RWPE2 (cell line): ENCODE data around the gene RHOG.

Experiments used
- ATAC-seq: fragments of 200-7000 bp; cut with Tn5 transposase; 3 replicates; pipeline ENCODE4 v1.9.1; 2021; ENCODE audit warnings: low read depth
- DNase-seq: peaks from one replicate; pipeline ENCODE4 v3.0.0-alpha.2; 2020; ENCODE audit warnings: low spot score
- H3K27ac ChIP-seq: fragments of 450-650 bp; 2 replicates; pipeline ENCODE4 v1.5.1; 2017; ENCODE audit warnings: mild to moderate bottlenecking; ENCODE audit not compliant: poor library complexity, severe bottlenecking
- H3K27me3 ChIP-seq: fragments of 250-450 bp; sonication (Bioruptor Pico); 2 replicates; pipeline ENCODE4 v1.5.1; 2021; ENCODE audit warnings: mild to moderate bottlenecking, moderate library complexity; ENCODE audit not compliant: insufficient read depth, poor library complexity, severe bottlenecking
- H3K36me3 ChIP-seq: fragments of 250-450 bp; sonication (Bioruptor Pico); 2 replicates; pipeline ENCODE4 v1.5.1; 2020; ENCODE audit warnings: low read depth, mild to moderate bottlenecking, moderate library complexity
- H3K4me1 ChIP-seq: fragments of 250-450 bp; sonication (Bioruptor Pico); 2 replicates; pipeline ENCODE4 v1.5.1; 2021; ENCODE audit warnings: mild to moderate bottlenecking, moderate library complexity; ENCODE audit not compliant: insufficient read depth, poor library complexity, severe bottlenecking
- H3K4me3 ChIP-seq: fragments of 250-450 bp; sonication (Bioruptor Pico); 2 replicates; pipeline ENCODE4 v1.5.1; 2021; ENCODE audit warnings: mild to moderate bottlenecking, moderate library complexity; ENCODE audit not compliant: severe bottlenecking
- H3K9me3 ChIP-seq: fragments of 250-450 bp; sonication (Bioruptor Pico); 2 replicates; pipeline ENCODE4 v1.5.1; 2021; ENCODE audit warnings: mild to moderate bottlenecking, moderate library complexity; ENCODE audit not compliant: severe bottlenecking
- CTCF ChIP-seq: fragments of 450-650 bp; IDR thresholded peaks from one replicate; pipeline ENCODE4 v1.5.1; 2017; ENCODE audit warnings: mild to moderate bottlenecking, moderate library complexity; ENCODE audit not compliant: poor library complexity, severe bottlenecking

The RHOG gene

GRCh38 chr11:3823762-3824506 is 16.8 kb downstream of the RHOG start:
- H3K36me3 ChIP-seq: peaks cover 9% of the 10 kb centered on the region
- DNase-seq (no peak), ATAC-seq (no peak)
- H3K9me3 ChIP-seq: no peaks in the 10 kb centered on the region
- H3K27ac ChIP-seq: no peak overlapping the region
- no peaks in the 10 kb centered on the region for H3K27me3 ChIP-seq
- TF ChIP-seq CTCF: no peak
- no peaks in the 10 kb centered on the region for H3K4me1 ChIP-seq
- H3K4me3 ChIP-seq: no peak overlapping the region

GRCh38 chr11:3823303-3823702 is 17.5 kb downstream of the RHOG start:
- Histone ChIP-seq H3K4me3 (no peak overlapping the region), H3K27ac (no peak overlapping the region), H3K27me3 (no peaks in the 10 kb centered on the region), H3K4me1 (no peaks in the 10 kb centered on the region), H3K36me3 (peaks cover 9% of the 10 kb centered on the region; the same call in 1 of the 2 replicates), H3K9me3 (no peaks in the 10 kb centered on the region)
- peak; percentile 49 for ATAC-seq
- no peak for TF ChIP-seq CTCF
- no peak for DNase-seq

GRCh38 chr11:3822312-3822711 is 18.4 kb downstream of the RHOG start:
- no peaks in the 10 kb centered on the region for H3K9me3 ChIP-seq
- ATAC-seq (no peak), DNase-seq (no peak)
- TF ChIP-seq CTCF: no peak
- H3K4me3 ChIP-seq: no peak overlapping the region
- H3K27me3 ChIP-seq: no peaks in the 10 kb centered on the region
- H3K36me3 ChIP-seq: peaks cover 4% of the 10 kb centered on the region; the same call in 1 of the 2 replicates
- H3K27ac ChIP-seq: no peak overlapping the region
- no peaks in the 10 kb centered on the region for H3K4me1 ChIP-seq

- Histone ChIP-seq H3K9me3 (no peaks in the 10 kb centered on the region), H3K27me3 (no peaks in the 10 kb centered on the region), H3K4me3 (no peak overlapping the region), H3K4me1 (no peaks in the 10 kb centered on the region), H3K27ac (no peak overlapping the region), H3K36me3 (no peaks in the 10 kb centered on the region)
- DNase-seq: no peak
- TF ChIP-seq CTCF: no peak
- ATAC-seq: no peak
These were observed 19.8 kb downstream of the RHOG start for GRCh38 chr11:3820971-3821370.

- Histone ChIP-seq H3K27ac (no peak overlapping the region), H3K4me1 (no peaks in the 10 kb centered on the region), H3K9me3 (no peaks in the 10 kb centered on the region), H3K4me3 (no peak overlapping the region), H3K36me3 (no peaks in the 10 kb centered on the region), H3K27me3 (no peaks in the 10 kb centered on the region)
- ATAC-seq (no peak), DNase-seq (no peak)
- no peak for TF ChIP-seq CTCF
These were observed 23.5 kb downstream of the RHOG start for GRCh38 chr11:3817181-3817800.
